IMR-90 (cell line): ENCODE results near the gene TMEM9B.

Experiments used
- BHLHE40 ChIP-seq: fragments of 150-350 bp; IDR thresholded peaks from 2 replicates; pipeline ENCODE4 v1.6.1; 2016; ENCODE audit warnings: mild to moderate bottlenecking, low read depth, low read length
- CEBPB ChIP-seq: IDR thresholded peaks from 2 replicates; pipeline ENCODE4 v1.6.1; 2012; ENCODE audit warnings: low read depth, low read length, improper control_type of control experiment
- FOS ChIP-seq: fragments of 150-350 bp; IDR thresholded peaks from 2 replicates; pipeline ENCODE4 v1.6.1; 2016; ENCODE audit warnings: low read depth, low read length
- NFE2L2 ChIP-seq: fragments of 150-350 bp; IDR thresholded peaks from 2 replicates; pipeline ENCODE4 v1.6.1; 2016; ENCODE audit warnings: low read depth, mild to moderate bottlenecking, low read length
- POLR2A ChIP-seq: IDR thresholded peaks from 2 replicates; pipeline ENCODE4 v1.6.1; 2012; ENCODE audit warnings: mild to moderate bottlenecking, low read depth, low read length
- RAD21 ChIP-seq: IDR thresholded peaks from 2 replicates; pipeline ENCODE4 v1.6.1; 2012; ENCODE audit warnings: low read length, improper control_type of control experiment
- RFX5 ChIP-seq: IDR thresholded peaks from 2 replicates; pipeline ENCODE4 v1.8.0; 2012; ENCODE audit warnings: low read depth, mild to moderate bottlenecking, low read length, moderate library complexity
- SMC3 ChIP-seq: fragments of 150-350 bp; IDR thresholded peaks from 2 replicates; pipeline ENCODE4 v1.6.1; 2016; ENCODE audit warnings: low read depth, mild to moderate bottlenecking, antibody characterized with exemption, low read length, moderate library complexity
- TF ChIP-seq, protein P1 (sequence below): fragments of 150-350 bp; IDR thresholded peaks from 2 replicates; pipeline ENCODE4 v1.6.1; 2017; ENCODE audit warnings: mild to moderate bottlenecking, antibody characterized with exemption, low read length, low read depth
- TF ChIP-seq, protein P2 (sequence below): conservative IDR thresholded peaks from 2 replicates; pipeline ENCODE4 v1.5.1; 2012; ENCODE audit warnings: mild to moderate bottlenecking, low read depth, low read length, improper control_type of control experiment

DNA sequence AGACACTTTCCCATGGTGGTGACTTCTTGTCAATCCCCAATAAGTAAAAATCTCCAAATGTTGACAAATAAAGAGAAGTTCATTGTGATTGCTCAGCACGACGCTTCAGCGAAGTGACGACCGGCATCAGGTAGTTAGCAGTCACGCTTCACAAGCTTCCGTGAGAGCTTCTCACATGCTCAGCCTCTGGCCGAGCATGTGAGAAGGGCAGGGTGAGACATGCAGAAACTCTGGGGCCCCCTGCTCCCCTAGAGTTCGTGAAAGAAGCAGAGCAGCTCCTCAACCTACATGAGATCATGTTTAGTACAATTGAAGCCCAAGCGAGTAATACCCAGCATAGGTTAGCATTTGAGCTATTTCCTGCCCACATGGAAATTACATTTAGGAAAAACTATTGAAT is 27.1 kb downstream of the TMEM9B start:
- TF ChIP-seq CEBPB (no peak), NFE2L2 (no peak), POLR2A (no peak), RAD21 (no peak), BHLHE40 (no peak), SMC3 (no peak), RFX5 (no peak), FOS (no peak)
- TF ChIP-seq, protein P1, sequence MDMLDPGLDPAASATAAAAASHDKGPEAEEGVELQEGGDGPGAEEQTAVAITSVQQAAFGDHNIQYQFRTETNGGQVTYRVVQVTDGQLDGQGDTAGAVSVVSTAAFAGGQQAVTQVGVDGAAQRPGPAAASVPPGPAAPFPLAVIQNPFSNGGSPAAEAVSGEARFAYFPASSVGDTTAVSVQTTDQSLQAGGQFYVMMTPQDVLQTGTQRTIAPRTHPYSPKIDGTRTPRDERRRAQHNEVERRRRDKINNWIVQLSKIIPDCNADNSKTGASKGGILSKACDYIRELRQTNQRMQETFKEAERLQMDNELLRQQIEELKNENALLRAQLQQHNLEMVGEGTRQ = no peak
- TF ChIP-seq, protein P2, sequence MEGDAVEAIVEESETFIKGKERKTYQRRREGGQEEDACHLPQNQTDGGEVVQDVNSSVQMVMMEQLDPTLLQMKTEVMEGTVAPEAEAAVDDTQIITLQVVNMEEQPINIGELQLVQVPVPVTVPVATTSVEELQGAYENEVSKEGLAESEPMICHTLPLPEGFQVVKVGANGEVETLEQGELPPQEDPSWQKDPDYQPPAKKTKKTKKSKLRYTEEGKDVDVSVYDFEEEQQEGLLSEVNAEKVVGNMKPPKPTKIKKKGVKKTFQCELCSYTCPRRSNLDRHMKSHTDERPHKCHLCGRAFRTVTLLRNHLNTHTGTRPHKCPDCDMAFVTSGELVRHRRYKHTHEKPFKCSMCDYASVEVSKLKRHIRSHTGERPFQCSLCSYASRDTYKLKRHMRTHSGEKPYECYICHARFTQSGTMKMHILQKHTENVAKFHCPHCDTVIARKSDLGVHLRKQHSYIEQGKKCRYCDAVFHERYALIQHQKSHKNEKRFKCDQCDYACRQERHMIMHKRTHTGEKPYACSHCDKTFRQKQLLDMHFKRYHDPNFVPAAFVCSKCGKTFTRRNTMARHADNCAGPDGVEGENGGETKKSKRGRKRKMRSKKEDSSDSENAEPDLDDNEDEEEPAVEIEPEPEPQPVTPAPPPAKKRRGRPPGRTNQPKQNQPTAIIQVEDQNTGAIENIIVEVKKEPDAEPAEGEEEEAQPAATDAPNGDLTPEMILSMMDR = no peak
